ENCODE results near the gene DDA1.

Gene DDA1

GRCh38 chr19:17330262-17331044 lies 21.1 kb downstream of the DDA1 start:
- no peak for DNase-seq

- DNase-seq = no peak
Observed at GRCh38 chr19:17331045-17331558, 21.7 kb downstream of the DDA1 start.

- DNase-seq = no peak
Observed at GRCh38 chr19:17332360-17332676, 23.0 kb downstream of the DDA1 start.

- DNase-seq = peak; percentile 34
Observed at GRCh38 chr19:17332677-17333581, 23.6 kb downstream of the DDA1 start.

GRCh38 chr19:17333611-17334413 lies 24.4 kb downstream of the DDA1 start:
- peak; percentile 66 for DNase-seq

- peak; percentile 96 for DNase-seq
Observed at GRCh38 chr19:17334414-17335409, 25.3 kb downstream of the DDA1 start, which contains the start of gene ANO8. Gene ANO8, minus strand, starts transcription at chr19:17334855. Its CDS starts 185 bp downstream, at chr19:17334670.

- no peak for DNase-seq
Observed at GRCh38 chr19:17335575-17335974, 26.2 kb downstream of the DDA1 start.

- peak; percentile 95 for DNase-seq
Observed at GRCh38 chr19:17336872-17337674, 27.7 kb downstream of the DDA1 start, which contains the start of gene GTPBP3. Gene GTPBP3, plus strand, starts transcription at chr19:17337553. Its CDS starts 59 bp downstream, at chr19:17337612.

GRCh38 chr19:17337675-17338432 lies 28.5 kb downstream of the DDA1 start:
- DNase-seq = peak; percentile 32

GRCh38 chr19:17338433-17339078 lies 29.2 kb downstream of the DDA1 start:
- DNase-seq = no peak

- DNase-seq = peak; percentile 31
Observed at GRCh38 chr19:17339088-17339741, 29.9 kb downstream of the DDA1 start.

GRCh38 chr19:17340302-17340870 lies 31.0 kb downstream of the DDA1 start:
- no peak for DNase-seq

- DNase-seq = no peak
Observed at GRCh38 chr19:17340871-17341357, 31.6 kb downstream of the DDA1 start.

- no peak for DNase-seq
Observed at GRCh38 chr19:17341386-17341785, 32.0 kb downstream of the DDA1 start.

- no peak for DNase-seq
Observed at GRCh38 chr19:17341845-17342244, 32.5 kb downstream of the DDA1 start.

GRCh38 chr19:17346109-17346671 lies 36.8 kb downstream of the DDA1 start:
- DNase-seq = peak; percentile 76

GRCh38 chr19:17347361-17347760 lies 38.0 kb downstream of the DDA1 start:
- no peak for DNase-seq

- no peak for DNase-seq
Observed at GRCh38 chr19:17347877-17348276, 38.5 kb downstream of the DDA1 start.

Measured in activated CD4-positive, alpha-beta T cell treated with anti-CD3 and anti-CD28 coated beads, Interleukin-2, amount 50 U/mL, for 1 hour (primary cell).